Keratinocyte (primary cell): Measurements from ENCODE around the gene RANBP3. TPM values are rescaled to one million over a fixed set of nuclear protein-coding genes. Genes with fewer than 3 reads are reported as not detected.

Experiments used
- DNase-seq: peaks from one replicate; pipeline ENCODE4 v3.0.0-alpha.2; 2011; ENCODE audit warnings: low read depth, missing footprints, low spot score
- FAIRE-seq: peaks from 2 replicates; lab custom pipeline; 2011; peaks lifted over from hg19 to GRCh38; lab: Jason Lieb, UNC
- H2AFZ ChIP-seq: 2 replicates; pipeline ENCODE4 v1.6.0; 2012; ENCODE audit warnings: low read length, control low read depth, inconsistent platforms; ENCODE audit not compliant: control insufficient read depth
- H3K27ac ChIP-seq: 2 replicates; pipeline ENCODE4 v1.5.1; 2011; ENCODE audit warnings: low read length; ENCODE audit not compliant: control insufficient read depth, insufficient read depth
- H3K27me3 ChIP-seq: 3 replicates; pipeline ENCODE4 v1.6.0; 2011; ENCODE audit warnings: low read length; ENCODE audit not compliant: control insufficient read depth, insufficient read depth; ENCODE audit errors: extremely low read depth
- H3K36me3 ChIP-seq, 2 experiments: 2 replicates in 1 of 2; 3 replicates in 1 of 2; pipeline ENCODE4 v1.5.1; 2011; ENCODE audit warnings: low read length in 2 of 2, mild to moderate bottlenecking in 1 of 2; ENCODE audit not compliant: control insufficient read depth in 2 of 2, insufficient read depth in 2 of 2; ENCODE audit errors: extremely low read depth in 1 of 2
- H3K4me1 ChIP-seq: 3 replicates; pipeline ENCODE4 v1.5.1; 2011; ENCODE audit warnings: low read length; ENCODE audit not compliant: control insufficient read depth, insufficient read depth; ENCODE audit errors: extremely low read depth
- H3K4me2 ChIP-seq: 3 replicates; pipeline ENCODE4 v1.6.0; 2011; ENCODE audit warnings: low read depth, low read length; ENCODE audit not compliant: control insufficient read depth, insufficient read depth; ENCODE audit errors: extremely low read depth
- H3K4me3 ChIP-seq, 3 experiments: fragments of 200-600 bp in 1 of 3; sonication (generic) in 1 of 3; 2 replicates in 2 of 3; 3 replicates in 1 of 3; pipeline ENCODE4 v1.5.1; 2011 to 2016; ENCODE audit warnings: low read length in 3 of 3, mild to moderate bottlenecking in 3 of 3, control low read depth in 2 of 3, inconsistent platforms in 1 of 3, low read depth in 1 of 3, mixed read lengths in 1 of 3, mixed run types in 1 of 3, moderate library complexity in 1 of 3; ENCODE audit not compliant: control insufficient read depth in 2 of 3, insufficient read depth in 2 of 3; ENCODE audit errors: extremely low read depth in 1 of 3
- H3K79me2 ChIP-seq: 2 replicates; pipeline ENCODE4 v1.6.0; 2012; ENCODE audit warnings: low read length; ENCODE audit not compliant: control insufficient read depth, insufficient read depth
- H3K9ac ChIP-seq: 3 replicates; pipeline ENCODE4 v1.6.0; 2011; ENCODE audit warnings: low read length; ENCODE audit not compliant: control insufficient read depth, insufficient read depth; ENCODE audit errors: extremely low read depth
- H3K9me1 ChIP-seq: 3 replicates; pipeline ENCODE4 v1.6.0; 2011; ENCODE audit warnings: low read length; ENCODE audit not compliant: control insufficient read depth, insufficient read depth; ENCODE audit errors: extremely low read depth
- H3K9me3 ChIP-seq: 2 replicates; pipeline ENCODE4 v1.5.1; 2012; ENCODE audit warnings: low read depth, low read length; ENCODE audit not compliant: control insufficient read depth
- H4K20me1 ChIP-seq: 3 replicates; pipeline ENCODE4 v1.6.0; 2011; ENCODE audit warnings: low read length; ENCODE audit not compliant: control insufficient read depth, insufficient read depth; ENCODE audit errors: extremely low read depth
- EZH2 ChIP-seq: IDR thresholded peaks from one replicate; pipeline ENCODE4 v1.6.1; 2012; ENCODE audit warnings: inconsistent platforms, mild to moderate bottlenecking, low read length, moderate library complexity
- dilution Hi-C: fragments of 300-500 bp; cut with MboI; formaldehyde crosslinking; loops from one replicate; pipeline ENCODE4 v1.7.0; 2020; ENCODE audit warnings: low sequenced_read_pairs; ENCODE audit not compliant: extremely low pct_ligation_motif_present
- polyA plus RNA-seq, 5 experiments: library from polyadenylated mRNA; depleted of rRNA in 3 of 5; stranded (reverse) in 3 of 5; stranded (forward) in 1 of 5; unstranded in 1 of 5; fragments of >200 nt; gene quantifications; 1 replicate in 1 of 5; 2 replicates in 3 of 5; 3 replicates in 1 of 5; pipeline versions ENCODE4 v1.2.1 to v1.2.3, GENCODE V29; 2011 to 2012; ENCODE audit warnings: missing spikeins in 2 of 5, low read depth in 1 of 5, low replicate concordance in 1 of 5
- TF ChIP-seq, protein P1 (sequence below), 3 experiments: IDR thresholded peaks in 1 of 3; conservative IDR thresholded peaks in 1 of 3; optimal IDR thresholded peaks in 1 of 3; 2 replicates in 2 of 3; 3 replicates in 1 of 3; pipeline versions ENCODE3 to v1.5.1; 2011; ENCODE audit warnings: low read length in 3 of 3, mild to moderate bottlenecking in 3 of 3, moderate library complexity in 2 of 3, control low read depth in 1 of 3, inconsistent platforms in 1 of 3; ENCODE audit not compliant: insufficient read depth in 2 of 3; ENCODE audit errors: extremely low read depth in 1 of 3

Gene RANBP3
- polyA plus RNA-seq, 1 donor (not counting 4 experiments of a cell fraction or from before 2014, with no cell fraction given) = 36.4 TPM

DNA sequence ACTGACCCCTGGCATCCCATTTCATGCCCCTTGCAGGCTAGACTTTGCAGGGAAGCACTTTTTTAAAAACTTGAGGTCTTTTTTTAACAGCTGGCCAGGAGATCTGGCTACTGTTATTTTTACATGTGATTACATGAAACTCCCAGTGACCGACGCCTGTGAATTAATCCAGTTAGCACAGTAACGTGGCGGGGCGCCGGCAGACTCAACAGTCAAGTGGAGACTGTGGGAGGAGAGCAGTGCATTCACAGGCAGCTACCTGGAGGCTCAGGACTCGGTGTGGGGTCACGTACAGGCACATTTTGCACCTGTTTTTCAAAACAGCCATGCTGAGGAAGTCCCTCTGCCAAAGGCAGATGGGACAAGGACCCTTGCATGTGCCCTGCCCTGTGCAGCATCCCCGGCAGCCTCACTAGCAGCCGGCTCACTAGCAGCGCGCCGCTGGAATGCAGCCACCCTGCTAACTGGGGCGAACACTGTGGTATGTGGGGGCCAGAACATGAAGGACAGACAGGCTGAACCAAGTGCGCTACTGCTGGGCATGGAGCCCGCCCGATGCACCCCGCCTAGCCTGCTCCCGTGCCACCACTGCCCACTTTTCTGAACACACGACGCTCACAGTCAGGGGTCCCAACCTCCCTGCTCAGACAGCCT is 45.2 kb downstream of the RANBP3 start:
- Histone ChIP-seq H3K9me3 (no peaks in the 10 kb centered on the region), H3K36me3 (peaks cover 32 to 60% of the 10 kb centered on the region in 2 experiments), H3K4me1 (no peaks in the 10 kb centered on the region), H3K9ac (no peak overlapping the region), H3K4me2 (no peak overlapping the region), H2AFZ (no peak overlapping the region), H3K79me2 (peaks cover 2% of the 10 kb centered on the region), H4K20me1 (peaks cover 4% of the 10 kb centered on the region), H3K9me1 (no peaks in the 10 kb centered on the region), H3K27ac (no peak overlapping the region), H3K27me3 (no peaks in the 10 kb centered on the region), H3K4me3 (no peak overlapping the region)
- no peak for DNase-seq
- dilution Hi-C loops = no loop called here
- TF ChIP-seq, protein P1, sequence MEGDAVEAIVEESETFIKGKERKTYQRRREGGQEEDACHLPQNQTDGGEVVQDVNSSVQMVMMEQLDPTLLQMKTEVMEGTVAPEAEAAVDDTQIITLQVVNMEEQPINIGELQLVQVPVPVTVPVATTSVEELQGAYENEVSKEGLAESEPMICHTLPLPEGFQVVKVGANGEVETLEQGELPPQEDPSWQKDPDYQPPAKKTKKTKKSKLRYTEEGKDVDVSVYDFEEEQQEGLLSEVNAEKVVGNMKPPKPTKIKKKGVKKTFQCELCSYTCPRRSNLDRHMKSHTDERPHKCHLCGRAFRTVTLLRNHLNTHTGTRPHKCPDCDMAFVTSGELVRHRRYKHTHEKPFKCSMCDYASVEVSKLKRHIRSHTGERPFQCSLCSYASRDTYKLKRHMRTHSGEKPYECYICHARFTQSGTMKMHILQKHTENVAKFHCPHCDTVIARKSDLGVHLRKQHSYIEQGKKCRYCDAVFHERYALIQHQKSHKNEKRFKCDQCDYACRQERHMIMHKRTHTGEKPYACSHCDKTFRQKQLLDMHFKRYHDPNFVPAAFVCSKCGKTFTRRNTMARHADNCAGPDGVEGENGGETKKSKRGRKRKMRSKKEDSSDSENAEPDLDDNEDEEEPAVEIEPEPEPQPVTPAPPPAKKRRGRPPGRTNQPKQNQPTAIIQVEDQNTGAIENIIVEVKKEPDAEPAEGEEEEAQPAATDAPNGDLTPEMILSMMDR (optimal IDR thresholded peaks at IDR 0.05 in 1 of 3, IDR thresholded peaks at IDR 0.05 in 1 of 3, conservative IDR thresholded peaks at IDR 0.05 in 1 of 3; ENCODE audit: extremely low read depth in 1 of 3, insufficient read depth in 2 of 3, low read length in 3 of 3) = no peak
- no peak for TF ChIP-seq EZH2
- FAIRE-seq = no peak

DNA sequence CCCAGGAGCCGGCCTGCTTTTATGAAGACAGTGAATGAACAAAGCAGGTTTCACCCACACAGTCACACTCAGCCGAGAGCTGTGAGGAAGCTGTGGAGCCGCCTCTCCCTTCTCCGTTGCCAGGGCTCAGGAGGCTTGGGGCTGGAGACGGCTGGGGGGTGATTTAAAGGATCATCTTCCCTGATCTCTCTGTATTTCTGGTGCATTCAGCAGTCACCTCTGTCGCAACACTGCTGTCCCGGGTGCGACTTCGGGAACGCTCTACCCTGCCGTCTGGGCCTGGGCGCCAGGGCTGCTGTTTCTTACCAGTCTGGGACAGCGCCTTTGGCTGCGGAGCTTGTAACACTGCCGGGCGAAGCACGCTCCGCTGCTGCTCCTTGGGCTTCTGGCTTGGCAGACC is 45.8 kb downstream of the RANBP3 start:
- no peak overlapping the region for H3K27ac ChIP-seq
- no peak overlapping the region for H2AFZ ChIP-seq
- dilution Hi-C loops = no loop called here
- no peak overlapping the region for H3K4me2 ChIP-seq
- no peak for TF ChIP-seq EZH2
- TF ChIP-seq, protein P1 (optimal IDR thresholded peaks at IDR 0.05 in 1 of 3, IDR thresholded peaks at IDR 0.05 in 1 of 3, conservative IDR thresholded peaks at IDR 0.05 in 1 of 3; ENCODE audit: extremely low read depth in 1 of 3, insufficient read depth in 2 of 3, low read length in 3 of 3) = no peak
- no peaks in the 10 kb centered on the region for H3K9me3 ChIP-seq
- peaks cover 4% of the 10 kb centered on the region for H4K20me1 ChIP-seq
- peaks cover 38 to 58% of the 10 kb centered on the region in 2 experiments for H3K36me3 ChIP-seq
- no peak for FAIRE-seq
- H3K9me1 ChIP-seq = no peaks in the 10 kb centered on the region
- no peak for DNase-seq
- no peaks in the 10 kb centered on the region for H3K4me1 ChIP-seq
- no peak overlapping the region for H3K9ac ChIP-seq
- H3K27me3 ChIP-seq = no peaks in the 10 kb centered on the region
- H3K4me3 ChIP-seq = no peak overlapping the region
- peaks cover under 1% of the 10 kb centered on the region for H3K79me2 ChIP-seq
